ENCODE data around the gene LYST. TPM values are rescaled to one million over a fixed set of nuclear protein-coding genes. Genes with fewer than 3 reads are reported as not detected.

Gene LYST
- total RNA-seq, 1 experiment from 2014 or later, result 1.7 TPM

GRCh38 chr1:235679644-235680043 is 187.1 kb downstream of the LYST start:
- intact Hi-C loops (cut with micrococcal nuclease; ENCODE audit: unreplicated experiment), result no loop called here
- no TSS peak for BruUV-seq (replicated peaks)
- Histone ChIP-seq H3K4me1 (ENCODE audit: insufficient read depth, low read length, poor library complexity, severe bottlenecking) (no peaks in the 10 kb centered on the region), H3K27me3 (replicated peaks; ENCODE audit: insufficient read depth, low read depth, low read length, poor library complexity) (no peaks in the 10 kb centered on the region), H3K4me3 (ENCODE audit: low read depth, low read length, poor library complexity, severe bottlenecking) (no peak overlapping the region), H3K27ac (ENCODE audit: low read depth, low read length, poor library complexity, severe bottlenecking) (no peak overlapping the region), H3K36me3 (ENCODE audit: insufficient read depth, low read length, poor library complexity, severe bottlenecking) (no peaks in the 10 kb centered on the region), H3K9me3 (ENCODE audit: low read depth, low read length, poor library complexity, severe bottlenecking) (no peaks in the 10 kb centered on the region)
- DNase-seq (ENCODE audit: low spot score), result no peak
- ChIA-PET CTCF (no interaction called here), POLR2A (ENCODE audit: low non-redundant PET) (no interaction called here)
- TF ChIP-seq, protein P1, sequence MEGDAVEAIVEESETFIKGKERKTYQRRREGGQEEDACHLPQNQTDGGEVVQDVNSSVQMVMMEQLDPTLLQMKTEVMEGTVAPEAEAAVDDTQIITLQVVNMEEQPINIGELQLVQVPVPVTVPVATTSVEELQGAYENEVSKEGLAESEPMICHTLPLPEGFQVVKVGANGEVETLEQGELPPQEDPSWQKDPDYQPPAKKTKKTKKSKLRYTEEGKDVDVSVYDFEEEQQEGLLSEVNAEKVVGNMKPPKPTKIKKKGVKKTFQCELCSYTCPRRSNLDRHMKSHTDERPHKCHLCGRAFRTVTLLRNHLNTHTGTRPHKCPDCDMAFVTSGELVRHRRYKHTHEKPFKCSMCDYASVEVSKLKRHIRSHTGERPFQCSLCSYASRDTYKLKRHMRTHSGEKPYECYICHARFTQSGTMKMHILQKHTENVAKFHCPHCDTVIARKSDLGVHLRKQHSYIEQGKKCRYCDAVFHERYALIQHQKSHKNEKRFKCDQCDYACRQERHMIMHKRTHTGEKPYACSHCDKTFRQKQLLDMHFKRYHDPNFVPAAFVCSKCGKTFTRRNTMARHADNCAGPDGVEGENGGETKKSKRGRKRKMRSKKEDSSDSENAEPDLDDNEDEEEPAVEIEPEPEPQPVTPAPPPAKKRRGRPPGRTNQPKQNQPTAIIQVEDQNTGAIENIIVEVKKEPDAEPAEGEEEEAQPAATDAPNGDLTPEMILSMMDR (conservative IDR thresholded peaks at IDR 0.05; ENCODE audit: low read depth, low read length), result no peak
- TF ChIP-seq EZH2 (IDR thresholded peaks at IDR 0.05; ENCODE audit: borderline replicate concordance, low read depth, low read length, poor library complexity, severe bottlenecking), result no peak

DNA sequence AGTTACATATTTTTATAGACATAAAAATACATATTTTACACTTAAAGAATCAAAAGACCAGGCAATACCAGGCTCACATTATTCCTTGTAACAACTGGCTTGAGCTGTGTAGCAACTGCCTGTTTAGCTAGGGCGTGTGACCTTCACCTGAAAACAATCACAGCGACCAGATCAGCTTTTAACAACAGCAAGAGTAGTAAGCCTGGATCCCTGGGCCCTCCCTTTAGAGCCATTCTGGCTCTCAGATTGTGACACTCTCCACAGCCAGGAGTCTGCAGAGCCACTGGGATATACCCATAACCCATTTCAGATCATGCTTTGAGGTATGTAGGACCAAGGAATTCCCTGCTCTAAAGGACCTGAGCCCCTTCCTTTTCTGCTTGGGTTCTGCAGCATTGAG is 187.7 kb downstream of the LYST start:
- intact Hi-C loops (cut with micrococcal nuclease; ENCODE audit: unreplicated experiment), result no loop called here
- Histone ChIP-seq H3K4me1 (ENCODE audit: insufficient read depth, low read length, poor library complexity, severe bottlenecking) (no peaks in the 10 kb centered on the region), H3K27me3 (replicated peaks; ENCODE audit: insufficient read depth, low read depth, low read length, poor library complexity) (no peaks in the 10 kb centered on the region), H3K36me3 (ENCODE audit: insufficient read depth, low read length, poor library complexity, severe bottlenecking) (no peaks in the 10 kb centered on the region), H3K9me3 (ENCODE audit: low read depth, low read length, poor library complexity, severe bottlenecking) (no peaks in the 10 kb centered on the region), H3K27ac (ENCODE audit: low read depth, low read length, poor library complexity, severe bottlenecking) (no peak overlapping the region), H3K4me3 (ENCODE audit: low read depth, low read length, poor library complexity, severe bottlenecking) (no peak overlapping the region)
- CTCF ChIA-PET, result no interaction called here
- no peak for TF ChIP-seq EZH2 (IDR thresholded peaks at IDR 0.05; ENCODE audit: borderline replicate concordance, low read depth, low read length, poor library complexity, severe bottlenecking)
- TF ChIP-seq, protein P1 (conservative IDR thresholded peaks at IDR 0.05; ENCODE audit: low read depth, low read length), result no peak
- POLR2A ChIA-PET (ENCODE audit: low non-redundant PET), result no interaction called here
- BruUV-seq (replicated peaks), result no TSS peak
- DNase-seq (ENCODE audit: low spot score), result no peak

- H3K9me3 ChIP-seq (ENCODE audit: low read depth, low read length, poor library complexity, severe bottlenecking), result peaks cover 5% of the 10 kb centered on the region
- CTCF ChIA-PET, result no interaction called here
- no peaks in the 10 kb centered on the region for H3K4me1 ChIP-seq (ENCODE audit: insufficient read depth, low read length, poor library complexity, severe bottlenecking)
- H3K27me3 ChIP-seq (replicated peaks; ENCODE audit: insufficient read depth, low read depth, low read length, poor library complexity), result no peaks in the 10 kb centered on the region
- no peaks in the 10 kb centered on the region for H3K36me3 ChIP-seq (ENCODE audit: insufficient read depth, low read length, poor library complexity, severe bottlenecking)
- no peak overlapping the region for H3K4me3 ChIP-seq (ENCODE audit: low read depth, low read length, poor library complexity, severe bottlenecking)
- no TSS peak for BruUV-seq (replicated peaks)
- POLR2A ChIA-PET (ENCODE audit: low non-redundant PET), result no interaction called here
- H3K27ac ChIP-seq (ENCODE audit: low read depth, low read length, poor library complexity, severe bottlenecking), result no peak overlapping the region
- intact Hi-C loops (cut with micrococcal nuclease; ENCODE audit: unreplicated experiment), result no loop called here
- no peak for DNase-seq (ENCODE audit: low spot score)
- TF ChIP-seq EZH2 (IDR thresholded peaks at IDR 0.05; ENCODE audit: borderline replicate concordance, low read depth, low read length, poor library complexity, severe bottlenecking), result no peak
These were observed 191.4 kb downstream of the LYST start for GRCh38 chr1:235675152-235675890.

DNA sequence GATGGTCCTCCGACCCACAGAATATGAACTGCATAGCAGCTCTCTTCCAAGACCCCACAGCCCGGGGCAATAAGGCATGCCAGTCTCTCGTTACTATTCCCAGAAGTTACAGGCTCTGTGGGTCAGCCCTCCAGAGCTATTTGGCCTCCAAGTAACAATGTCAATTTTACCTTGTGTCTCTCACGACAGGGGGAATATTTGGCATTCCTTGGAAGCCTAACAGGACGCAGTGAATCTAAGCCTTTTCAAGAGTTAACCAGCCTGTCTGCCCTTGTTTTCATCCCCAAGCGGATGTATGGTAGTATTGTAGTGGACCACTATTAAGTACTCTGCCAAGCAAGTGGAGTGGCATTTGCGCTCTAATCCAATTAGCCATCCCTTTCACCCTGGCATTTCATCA is 192.7 kb downstream of the LYST start:
- no peaks in the 10 kb centered on the region for H3K4me1 ChIP-seq (ENCODE audit: insufficient read depth, low read length, poor library complexity, severe bottlenecking)
- no peak for TF ChIP-seq EZH2 (IDR thresholded peaks at IDR 0.05; ENCODE audit: borderline replicate concordance, low read depth, low read length, poor library complexity, severe bottlenecking)
- TF ChIP-seq, protein P1 (conservative IDR thresholded peaks at IDR 0.05; ENCODE audit: low read depth, low read length), result no peak
- BruUV-seq (replicated peaks), result no TSS peak
- peak; percentile 1 for DNase-seq (ENCODE audit: low spot score)
- H3K27me3 ChIP-seq (replicated peaks; ENCODE audit: insufficient read depth, low read depth, low read length, poor library complexity), result no peaks in the 10 kb centered on the region
- intact Hi-C loops (cut with micrococcal nuclease; ENCODE audit: unreplicated experiment), result no loop called here
- no peaks in the 10 kb centered on the region for H3K36me3 ChIP-seq (ENCODE audit: insufficient read depth, low read length, poor library complexity, severe bottlenecking)
- ChIA-PET CTCF (no interaction called here), POLR2A (ENCODE audit: low non-redundant PET) (no interaction called here)
- H3K4me3 ChIP-seq (ENCODE audit: low read depth, low read length, poor library complexity, severe bottlenecking), result no peak overlapping the region
- H3K9me3 ChIP-seq (ENCODE audit: low read depth, low read length, poor library complexity, severe bottlenecking), result peaks cover 9% of the 10 kb centered on the region
- no peak overlapping the region for H3K27ac ChIP-seq (ENCODE audit: low read depth, low read length, poor library complexity, severe bottlenecking)
